SK-N-SH (cell line): ENCODE results near the gene RHOU. TPM values are rescaled to one million over a fixed set of nuclear protein-coding genes. Genes with fewer than 3 reads are reported as not detected.

Experiments used
- CTCF ChIA-PET: fragments of 300-600, 350-600 bp; formaldehyde crosslinking; extraction: SDS; loops from one replicate; lab custom pipeline; 2021; lab: Yijun Ruan, JAX
- POLR2A ChIA-PET: fragments of 350-600 bp; sonication (Branson Sonifier 250); formaldehyde crosslinking; extraction: SDS; loops from one replicate; lab custom pipeline; 2020; ENCODE audit warnings: antibody characterized with exemption, inconsistent platforms; lab: Yijun Ruan, JAX
- DNase-seq: peaks from one replicate; pipeline ENCODE4 v3.0.0; 2012
- H2AFZ ChIP-seq: fragments of 200-600 bp; sonication (generic); 2 replicates; pipeline ENCODE4 v1.8.1; 2016; ENCODE audit warnings: antibody characterized with exemption, mild to moderate bottlenecking, low read depth
- H3F3A ChIP-seq: fragments of 200-600 bp; sonication (generic); replicated peaks from 2 replicates; pipeline ENCODE3; 2016; ENCODE audit warnings: antibody characterized with exemption, mild to moderate bottlenecking; ENCODE audit not compliant: insufficient read depth
- H3K27ac ChIP-seq, 2 experiments: fragments of 200-500 bp in 1 of 2; fragments of 200-600 bp in 1 of 2; sonication (Bioruptor generic) in 1 of 2; sonication (generic), shearing (Covaris generic) in 1 of 2; 2 replicates each; pipeline versions ENCODE4 v1.5.1 to v1.6.1; 2014 to 2016; ENCODE audit warnings: low read depth in 2 of 2, inconsistent platforms in 1 of 2, low read length in 1 of 2, mild to moderate bottlenecking in 1 of 2, mixed read lengths in 1 of 2
- H3K27me3 ChIP-seq: fragments of 200-600 bp; sonication (generic), shearing (Covaris generic); 2 replicates; pipeline ENCODE4 v1.6.1; 2016; ENCODE audit warnings: mixed run types; ENCODE audit not compliant: insufficient read depth
- H3K36me3 ChIP-seq, 2 experiments: fragments of 200-500 bp in 1 of 2; fragments of 200-600 bp in 1 of 2; sonication (Bioruptor generic) in 1 of 2; sonication (generic) in 1 of 2; replicated peaks in 1 of 2; 2 replicates each; pipeline versions ENCODE3 to v1.5.1; 2014 to 2016; ENCODE audit warnings: low read length in 1 of 2, mild to moderate bottlenecking in 1 of 2; ENCODE audit not compliant: insufficient read depth in 2 of 2, control insufficient read depth in 1 of 2
- H3K4me1 ChIP-seq, 2 experiments: fragments of 200-500 bp in 1 of 2; fragments of 200-600 bp in 1 of 2; sonication (Bioruptor generic) in 1 of 2; sonication (generic), shearing (Covaris generic) in 1 of 2; 2 replicates each; pipeline versions ENCODE4 v1.5.1 to v1.6.1; 2014 to 2016; ENCODE audit warnings: low read depth in 1 of 2, low read length in 1 of 2, mixed run types in 1 of 2; ENCODE audit not compliant: insufficient read depth in 2 of 2, control insufficient read depth in 1 of 2
- H3K4me2 ChIP-seq: fragments of 200-600 bp; sonication (generic), shearing (Covaris generic); 2 replicates; pipeline ENCODE4 v1.6.1; 2017; ENCODE audit warnings: mixed run types
- H3K4me3 ChIP-seq, 2 experiments: fragments of 200-500 bp in 1 of 2; fragments of 200-600 bp in 1 of 2; sonication (Bioruptor generic) in 1 of 2; sonication (generic), shearing (Covaris generic) in 1 of 2; 2 replicates each; pipeline versions ENCODE4 v1.5.1 to v1.8.1; 2014 to 2016; ENCODE audit warnings: low read depth in 2 of 2, inconsistent platforms in 1 of 2, low read length in 1 of 2, mild to moderate bottlenecking in 1 of 2, mixed read lengths in 1 of 2, moderate library complexity in 1 of 2
- H3K79me2 ChIP-seq: fragments of 200-600 bp; sonication (generic); 2 replicates; pipeline ENCODE4 v1.8.1; 2017; ENCODE audit warnings: mild to moderate bottlenecking; ENCODE audit not compliant: insufficient read depth
- H3K9ac ChIP-seq: fragments of 200-600 bp; sonication (generic); 2 replicates; pipeline ENCODE4 v1.6.1; 2017; ENCODE audit warnings: mixed run types
- H3K9me2 ChIP-seq: fragments of 200-600 bp; sonication (generic); 2 replicates; pipeline ENCODE4 v1.6.1; 2017; ENCODE audit warnings: mixed run types
- H3K9me3 ChIP-seq: fragments of 200-600 bp; sonication (generic); 2 replicates; pipeline ENCODE4 v1.6.1; 2017; ENCODE audit warnings: mixed run types, mild to moderate bottlenecking, moderate library complexity
- H4K20me1 ChIP-seq: fragments of 200-600 bp; sonication (generic); 2 replicates; pipeline ENCODE4 v1.6.1; 2017; ENCODE audit warnings: mild to moderate bottlenecking, mixed run types; ENCODE audit not compliant: insufficient read depth
- CTCF ChIP-seq: fragments of 200-600 bp; sonication (generic); IDR thresholded peaks from 2 replicates; pipeline ENCODE4 v1.6.1; 2017; ENCODE audit warnings: antibody characterized with exemption, mild to moderate bottlenecking, moderate library complexity
- FOSL2 ChIP-seq: IDR thresholded peaks from 2 replicates; pipeline ENCODE4 v1.4.0; 2012; ENCODE audit warnings: low read depth, mild to moderate bottlenecking, moderate library complexity, borderline replicate concordance
- FOXJ3 ChIP-seq: sonication (generic); formaldehyde crosslinking; IDR thresholded peaks from 2 replicates; pipeline ENCODE4 v1.5.1; 2020; ENCODE audit warnings: mild to moderate bottlenecking, missing genetic modification reagents
- MAX ChIP-seq: IDR thresholded peaks from 2 replicates; pipeline ENCODE4 v1.4.0; 2012; ENCODE audit warnings: low read depth
- MEF2A ChIP-seq: IDR thresholded peaks from 2 replicates; pipeline ENCODE4 v1.4.0; 2012; ENCODE audit warnings: low read depth, borderline replicate concordance
- RAD21 ChIP-seq: IDR thresholded peaks from 2 replicates; pipeline ENCODE4 v1.6.1; 2012; ENCODE audit warnings: mild to moderate bottlenecking, low read length
- RCOR1 ChIP-seq: fragments of 150-350 bp; IDR thresholded peaks from 2 replicates; pipeline ENCODE4 v1.6.1; 2017; ENCODE audit warnings: antibody characterized with exemption, low read length
- REST ChIP-seq: IDR thresholded peaks from 2 replicates; pipeline ENCODE4 v1.6.1; 2012; ENCODE audit warnings: mild to moderate bottlenecking, low read depth, low read length, moderate library complexity
- RFX5 ChIP-seq: IDR thresholded peaks from 2 replicates; pipeline ENCODE4 v1.6.1; 2012; ENCODE audit warnings: mild to moderate bottlenecking, improper control_type of control experiment, low read length
- SMC3 ChIP-seq: IDR thresholded peaks from 2 replicates; pipeline ENCODE4 v1.6.1; 2012; ENCODE audit warnings: low read depth, low read length, improper control_type of control experiment
- TCF12 ChIP-seq: IDR thresholded peaks from 2 replicates; pipeline ENCODE4 v1.4.0; 2012
- YY1 ChIP-seq: IDR thresholded peaks from 2 replicates; pipeline ENCODE4 v1.4.0; 2012; ENCODE audit warnings: low read depth, mild to moderate bottlenecking
- WGBS: methylation state at CpG from one replicate; pipeline ENCODE4 v1.1.6; 2017; ENCODE audit warnings: low lambda C conversion rate; 5-methylcytosine and 5-hydroxymethylcytosine counted together
- polyA plus RNA-seq, 3 experiments: library from polyadenylated mRNA; depleted of rRNA; stranded (reverse); fragments of >200 nt; gene quantifications; 2 replicates each; pipeline ENCODE4 v1.2.3, GENCODE V29; 2012

RHOU gene
- polyA plus RNA-seq, 1 of the 3 experiments (the other 2 are of a cell fraction) = 0.36 TPM

- Histone ChIP-seq H3K36me3 (peaks cover 0 to 12% of the 10 kb centered on the region in 2 experiments), H3K4me2 (no peak overlapping the region), H3K27ac (no peak overlapping the region), H3K9me2 (no peaks in the 10 kb centered on the region), H3K4me3 (no peak overlapping the region), H3K79me2 (no peaks in the 10 kb centered on the region), H2AFZ (no peak overlapping the region), H4K20me1 (no peaks in the 10 kb centered on the region), H3K4me1 (peaks cover 0 to 5% of the 10 kb centered on the region in 2 experiments; a peak in 1 of 4 replicates), H3K9me3 (no peaks in the 10 kb centered on the region), H3K9ac (no peak overlapping the region), H3K27me3 (no peaks in the 10 kb centered on the region; the same call in 1 of the 2 replicates), H3F3A (no peaks in the 10 kb centered on the region)
- ChIA-PET POLR2A (no interaction called here), CTCF (interaction anchor here (1.0 to 1.1 kb wide), 2 partner anchors 10 to 11 kb away, joined by 3 to 4 read pairs; no protein-coding TSS in a partner anchor)
- 84% methylated on average over 4 of the region's 4 CpGs for WGBS
- no peak for TF ChIP-seq RAD21
- TF ChIP-seq RFX5 = no peak
- TF ChIP-seq MAX = no peak
- TF ChIP-seq YY1 = no peak
- TF ChIP-seq TCF12 = no peak
- TF ChIP-seq MEF2A = no peak
- TF ChIP-seq FOSL2 = no peak
- TF ChIP-seq SMC3 = no peak
- TF ChIP-seq REST = no peak
- TF ChIP-seq RCOR1 = no peak
- no peak for TF ChIP-seq FOXJ3
- no peak for TF ChIP-seq CTCF
- DNase-seq = no peak
Observed at GRCh38 chr1:228745497-228745896, 10.2 kb downstream of the RHOU start.
